Colon (tissue), 2 donors: ENCODE data around the gene PRKAR2B.

Experiments used
- FAIRE-seq: peaks from 2 replicates; lab custom pipeline; 2012; peaks lifted over from hg19 to GRCh38; lab: Jason Lieb, UNC
- donor health status: control.
- donor health status: control.

The PRKAR2B gene

GRCh38 chr7:107160389-107160788 is 115.9 kb downstream of the PRKAR2B start:
- FAIRE-seq: no peak

DNA sequence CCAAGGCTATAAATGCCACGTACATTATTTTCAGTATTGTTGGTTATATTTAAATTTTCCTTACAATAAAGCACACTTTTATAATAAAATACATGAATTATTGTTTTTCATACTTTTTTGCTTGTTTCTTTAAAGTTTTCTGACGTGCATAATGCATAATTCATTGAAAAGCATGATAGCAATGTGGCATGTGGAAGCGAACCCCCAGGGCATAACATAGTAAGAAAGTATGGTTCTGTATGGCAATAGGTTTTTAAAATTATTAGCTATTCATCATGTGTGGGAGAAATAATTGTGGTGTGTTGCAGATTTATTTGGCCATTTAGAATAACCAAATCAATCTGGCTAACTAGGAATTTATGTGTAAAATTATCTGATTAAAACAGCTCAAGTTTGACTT is 116.9 kb downstream of the PRKAR2B start:
- no peak for FAIRE-seq

DNA sequence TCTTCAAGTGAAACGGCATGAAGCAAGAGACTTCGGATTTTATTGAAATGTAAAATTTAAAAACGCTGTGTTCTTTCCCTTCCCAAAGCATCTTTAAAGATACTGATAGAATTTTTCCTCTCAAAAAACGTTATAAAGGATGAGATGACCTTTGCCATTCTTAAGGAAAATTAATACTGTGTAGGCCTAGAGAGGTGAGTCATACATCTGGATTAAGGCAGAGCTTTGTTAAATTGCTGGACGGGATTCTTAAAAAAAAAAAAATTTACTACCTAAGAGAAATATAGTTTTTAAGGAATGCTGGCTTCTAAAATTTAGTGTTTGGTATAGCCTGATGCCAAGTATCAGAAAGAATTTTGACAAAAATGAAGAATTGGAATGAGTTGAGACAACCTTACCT is 118.0 kb downstream of the PRKAR2B start:
- no peak for FAIRE-seq

- FAIRE-seq: no peak
Observed at GRCh38 chr7:107164092-107164491, 119.6 kb downstream of the PRKAR2B start.

- no peak for FAIRE-seq
Observed at GRCh38 chr7:107165341-107165740, 120.8 kb downstream of the PRKAR2B start.

- FAIRE-seq: no peak
Observed at GRCh38 chr7:107166736-107167426, 122.4 kb downstream of the PRKAR2B start.

GRCh38 chr7:107167483-107168232 is 123.2 kb downstream of the PRKAR2B start:
- FAIRE-seq: peak; percentile 18

- FAIRE-seq: peak; percentile 94
Observed at GRCh38 chr7:107168233-107169119, 124.0 kb downstream of the PRKAR2B start, which contains the start of gene HBP1. HBP1 (plus strand) TSS chr7:107169003; CDS start chr7:107179894, 10,891 bp downstream.

- FAIRE-seq: no peak
Observed at GRCh38 chr7:107169120-107170050, 124.9 kb downstream of the PRKAR2B start.

DNA sequence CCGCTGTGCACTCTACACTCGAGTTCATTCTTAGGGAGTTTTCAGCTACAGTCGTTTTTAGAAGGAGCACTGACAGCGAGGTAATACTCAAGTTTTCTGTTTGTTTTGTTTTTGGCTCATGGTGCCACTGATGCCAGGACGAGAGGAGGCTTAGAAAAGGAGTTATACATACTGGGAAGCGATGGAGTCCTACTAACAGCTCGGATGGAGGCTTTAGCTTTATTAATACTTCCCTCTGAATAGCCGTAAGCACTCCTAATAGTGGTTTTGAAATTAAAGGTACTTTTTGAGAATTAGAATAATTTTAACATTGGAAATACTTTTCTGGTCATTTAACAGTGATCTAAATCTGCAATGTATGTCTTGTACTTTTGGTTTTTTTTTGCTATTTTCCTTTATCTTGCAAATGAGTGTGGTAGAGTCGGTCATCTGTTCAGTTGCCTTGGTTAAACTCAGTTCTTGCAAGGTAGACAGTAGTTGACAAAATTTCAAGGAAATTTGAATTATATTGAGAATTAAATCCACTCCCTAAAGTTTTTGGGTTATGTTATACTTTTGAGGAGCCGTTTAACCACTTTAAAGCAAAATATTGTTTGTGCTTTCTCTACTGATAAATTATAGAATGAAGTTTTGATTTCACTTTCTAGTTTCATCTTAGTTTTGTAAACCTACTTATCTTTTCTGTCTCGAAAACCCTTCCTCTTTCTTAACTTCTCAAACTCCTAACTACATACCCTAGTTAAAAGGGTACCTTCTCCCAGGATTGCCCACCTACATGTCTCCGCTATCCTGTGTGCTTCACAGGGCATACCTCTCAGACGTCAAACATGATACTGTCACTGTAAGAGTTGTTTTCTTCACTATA is 125.8 kb downstream of the PRKAR2B start:
- no peak for FAIRE-seq

DNA sequence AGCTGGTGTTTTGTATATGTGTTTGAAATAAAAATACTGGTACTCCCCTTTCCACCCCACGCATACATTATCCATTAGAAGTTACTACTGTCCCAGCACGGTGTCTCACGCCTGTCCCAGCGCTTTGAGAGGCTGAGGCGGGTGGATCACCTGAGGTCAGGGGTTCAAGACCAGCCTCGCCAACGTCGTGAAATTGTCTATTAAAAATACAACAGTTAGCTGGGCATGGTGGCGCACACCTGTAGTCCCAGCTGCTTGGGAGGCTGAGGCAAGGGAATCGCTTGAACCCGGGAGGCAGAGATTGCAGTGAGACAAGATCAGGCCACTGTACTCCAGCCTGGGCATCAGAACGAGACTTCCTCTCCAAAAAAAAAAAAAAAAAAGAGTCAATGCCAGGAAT is 127.0 kb downstream of the PRKAR2B start:
- no peak for FAIRE-seq

DNA sequence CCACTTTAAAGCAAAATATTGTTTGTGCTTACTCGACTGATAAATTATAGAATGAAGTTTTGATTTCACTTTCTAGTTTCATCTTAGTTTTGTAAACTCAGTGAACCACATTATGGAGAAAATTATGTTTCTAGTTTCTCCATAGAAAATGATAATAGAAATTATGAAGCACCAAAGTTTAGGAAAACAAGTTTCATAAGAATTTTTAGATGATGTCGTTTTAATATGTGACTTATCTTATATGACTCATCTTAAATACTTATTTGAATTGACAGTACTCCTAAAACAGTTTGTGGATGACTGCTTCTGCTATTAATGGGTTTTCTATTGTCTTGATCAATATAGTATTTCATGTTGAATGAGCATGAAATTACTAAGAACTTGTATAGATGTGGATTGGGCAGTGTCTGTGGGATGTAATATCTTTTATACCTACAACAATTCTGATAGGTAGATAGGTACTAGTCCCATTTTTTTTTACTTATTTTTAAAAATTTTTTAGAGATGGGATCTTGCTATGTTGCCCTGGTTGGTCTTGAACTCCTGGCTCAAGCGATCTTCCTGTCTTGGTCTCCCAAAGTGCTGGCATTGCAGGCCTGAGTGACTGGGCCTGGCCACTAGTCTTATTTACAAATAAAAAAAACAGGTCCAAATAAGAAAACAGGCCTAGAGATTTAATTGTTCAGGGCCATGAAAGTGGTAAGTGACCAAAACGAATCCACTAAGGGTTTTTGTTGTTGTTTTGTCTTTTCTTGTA is 127.9 kb downstream of the PRKAR2B start:
- peak; percentile 14 for FAIRE-seq

- FAIRE-seq: no peak
Observed at GRCh38 chr7:107173191-107173590, 128.7 kb downstream of the PRKAR2B start.

- FAIRE-seq: no peak
Observed at GRCh38 chr7:107173691-107174406, 129.3 kb downstream of the PRKAR2B start.

GRCh38 chr7:107179326-107180164 is 135.0 kb downstream of the PRKAR2B start:
- no peak for FAIRE-seq

- FAIRE-seq: no peak
Observed at GRCh38 chr7:107180378-107180777, 135.9 kb downstream of the PRKAR2B start.

DNA sequence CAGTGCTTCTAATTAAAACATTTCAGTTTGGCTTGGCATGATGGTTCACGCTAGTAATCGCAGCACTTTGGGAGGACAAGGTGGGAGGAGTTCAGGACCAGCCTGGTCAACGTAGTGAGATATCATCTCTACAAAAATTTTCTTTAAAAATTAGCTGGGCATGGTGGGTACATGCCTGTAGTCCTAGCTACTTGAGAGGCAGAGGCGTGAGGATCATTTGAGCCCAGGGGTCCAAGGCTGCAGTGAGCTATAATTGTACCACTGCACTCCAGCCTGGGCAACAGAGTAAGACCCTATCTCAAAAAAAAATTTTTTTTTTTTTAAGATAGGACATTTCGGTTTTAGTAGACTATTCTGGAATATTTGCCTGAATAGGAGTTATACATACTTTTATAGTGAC is 136.7 kb downstream of the PRKAR2B start:
- FAIRE-seq: no peak

GRCh38 chr7:107185716-107186115 is 141.2 kb downstream of the PRKAR2B start:
- FAIRE-seq: no peak
